Karpas-422 (cell line): ENCODE results near the gene PATZ1. TPM values are rescaled to one million over a fixed set of nuclear protein-coding genes. Genes with fewer than 3 reads are reported as not detected.
A peak's percentile ranks its signal among the peaks of the same experiment; 100 is the strongest.

Source experiments
- DNase-seq: peaks from one replicate; pipeline ENCODE4 v3.0.0-alpha.2; 2015
- H2AFZ ChIP-seq: fragments of 200-600 bp; sonication (generic); 2 replicates; pipeline ENCODE4 v1.6.1; 2014; ENCODE audit warnings: antibody characterized with exemption, low read length, mixed read lengths
- H3K27ac ChIP-seq: fragments of 200-600 bp; sonication (generic); 2 replicates; pipeline ENCODE4 v1.5.1; 2014; ENCODE audit warnings: mild to moderate bottlenecking, low read length, moderate library complexity
- H3K27me3 ChIP-seq: fragments of 200-600 bp; sonication (generic); 2 replicates; pipeline ENCODE4 v1.6.1; 2014; ENCODE audit warnings: low read length, mixed read lengths
- H3K36me3 ChIP-seq: fragments of 200-600 bp; sonication (generic); 2 replicates; pipeline ENCODE4 v1.6.1; 2014; ENCODE audit warnings: low read length, mixed read lengths; ENCODE audit not compliant: insufficient read depth
- H3K4me1 ChIP-seq: fragments of 200-600 bp; sonication (generic); 2 replicates; pipeline ENCODE4 v1.6.1; 2014; ENCODE audit warnings: mild to moderate bottlenecking, low read length, mixed read lengths
- H3K4me2 ChIP-seq: fragments of 200-600 bp; sonication (generic); 2 replicates; pipeline ENCODE4 v1.6.1; 2014; ENCODE audit warnings: low read length, low read depth, mild to moderate bottlenecking; ENCODE audit not compliant: poor library complexity, severe bottlenecking
- H3K4me3 ChIP-seq: fragments of 200-600 bp; sonication (generic); 2 replicates; pipeline ENCODE4 v1.5.1; 2014; ENCODE audit warnings: mild to moderate bottlenecking, antibody characterized with exemption, low read length, mixed read lengths
- H3K79me2 ChIP-seq: fragments of 200-600 bp; sonication (generic); 2 replicates; pipeline ENCODE4 v1.6.1; 2014; ENCODE audit warnings: mild to moderate bottlenecking, low read length, mixed read lengths
- H3K9ac ChIP-seq: fragments of 200-600 bp; sonication (generic); 2 replicates; pipeline ENCODE4 v1.6.0; 2014; ENCODE audit warnings: low read length
- H3K9me2 ChIP-seq: fragments of 200-600 bp; sonication (generic), shearing (Covaris generic); replicated peaks from 2 replicates; pipeline ENCODE4 v1.6.0; 2014; ENCODE audit warnings: mild to moderate bottlenecking, low read length, moderate library complexity; ENCODE audit not compliant: insufficient read depth
- H3K9me3 ChIP-seq: fragments of 300-700, 200-600 bp; sonication (generic); 2 replicates; pipeline ENCODE4 v1.6.1; 2014; ENCODE audit warnings: low read length, mixed read lengths
- H4K20me1 ChIP-seq: fragments of 200-600 bp; sonication (generic); 2 replicates; pipeline ENCODE4 v1.6.1; 2014; ENCODE audit warnings: mild to moderate bottlenecking, antibody characterized with exemption, low read length, low read depth; ENCODE audit not compliant: insufficient read depth
- total RNA-seq: library from RNA; depleted of rRNA; stranded (reverse); fragments of >200 nt; shearing (Covaris generic); gene quantifications from 2 replicates; pipeline ENCODE4 v1.2.3, GENCODE V29; 2014; ENCODE audit warnings: low replicate concordance

PATZ1 gene
- total RNA-seq, 1 experiment from 2014 or later, result 65.4 TPM

GRCh38 chr22:31287818-31288495, 58.2 kb downstream of the PATZ1 start:
- Histone ChIP-seq H3K4me2 (peak overlapping the region; percentile 84), H3K9ac (peak overlapping the region; percentile 65), H3K9me2 (no peaks in the 10 kb centered on the region), H3K27ac (peak overlapping the region; percentile 88), H3K27me3 (no peaks in the 10 kb centered on the region), H3K4me1 (peaks cover 81% of the 10 kb centered on the region), H2AFZ (no peak overlapping the region), H4K20me1 (no peaks in the 10 kb centered on the region), H3K9me3 (no peaks in the 10 kb centered on the region), H3K79me2 (no peaks in the 10 kb centered on the region), H3K36me3 (no peaks in the 10 kb centered on the region), H3K4me3 (peak overlapping the region; percentile 87)
- DNase-seq, result peak; percentile 72

- Histone ChIP-seq H3K36me3 (no peaks in the 10 kb centered on the region), H3K4me3 (no peak overlapping the region), H3K4me2 (no peak overlapping the region)
Measured at GRCh38 chr22:31286360-31287255, 59.5 kb downstream of the PATZ1 start.

GRCh38 chr22:31284281-31285155, 61.6 kb downstream of the PATZ1 start:
- peaks cover 51% of the 10 kb centered on the region for H3K4me1 ChIP-seq
- peak overlapping the region; percentile 56 for H3K27ac ChIP-seq
- no peaks in the 10 kb centered on the region for H3K27me3 ChIP-seq
- H3K36me3 ChIP-seq, result peaks cover 5% of the 10 kb centered on the region; the same call in 1 of the 2 replicates
- no peaks in the 10 kb centered on the region for H3K9me3 ChIP-seq
- H3K4me3 ChIP-seq, result no peak overlapping the region
- no peaks in the 10 kb centered on the region for H3K9me2 ChIP-seq
- no peaks in the 10 kb centered on the region for H3K79me2 ChIP-seq
- H3K9ac ChIP-seq, result peak overlapping the region; percentile 16; the same call in 1 of the 2 replicates
- no peaks in the 10 kb centered on the region for H4K20me1 ChIP-seq
- peak overlapping the region; percentile 12 for H3K4me2 ChIP-seq
- no peak for DNase-seq
- no peak overlapping the region for H2AFZ ChIP-seq

More at GRCh38 chr22:31286360-31287255, 59.5 kb downstream of the PATZ1 start:
- no peaks in the 10 kb centered on the region for H4K20me1 ChIP-seq
- H3K4me1 ChIP-seq, result peaks cover 67% of the 10 kb centered on the region
- DNase-seq, result no peak
- peak overlapping the region; percentile 56 for H3K27ac ChIP-seq
- no peak overlapping the region for H3K9ac ChIP-seq
- no peaks in the 10 kb centered on the region for H3K9me2 ChIP-seq
- H3K27me3 ChIP-seq, result no peaks in the 10 kb centered on the region
- H3K9me3 ChIP-seq, result no peaks in the 10 kb centered on the region
- no peaks in the 10 kb centered on the region for H3K79me2 ChIP-seq
- H2AFZ ChIP-seq, result no peak overlapping the region

DNA sequence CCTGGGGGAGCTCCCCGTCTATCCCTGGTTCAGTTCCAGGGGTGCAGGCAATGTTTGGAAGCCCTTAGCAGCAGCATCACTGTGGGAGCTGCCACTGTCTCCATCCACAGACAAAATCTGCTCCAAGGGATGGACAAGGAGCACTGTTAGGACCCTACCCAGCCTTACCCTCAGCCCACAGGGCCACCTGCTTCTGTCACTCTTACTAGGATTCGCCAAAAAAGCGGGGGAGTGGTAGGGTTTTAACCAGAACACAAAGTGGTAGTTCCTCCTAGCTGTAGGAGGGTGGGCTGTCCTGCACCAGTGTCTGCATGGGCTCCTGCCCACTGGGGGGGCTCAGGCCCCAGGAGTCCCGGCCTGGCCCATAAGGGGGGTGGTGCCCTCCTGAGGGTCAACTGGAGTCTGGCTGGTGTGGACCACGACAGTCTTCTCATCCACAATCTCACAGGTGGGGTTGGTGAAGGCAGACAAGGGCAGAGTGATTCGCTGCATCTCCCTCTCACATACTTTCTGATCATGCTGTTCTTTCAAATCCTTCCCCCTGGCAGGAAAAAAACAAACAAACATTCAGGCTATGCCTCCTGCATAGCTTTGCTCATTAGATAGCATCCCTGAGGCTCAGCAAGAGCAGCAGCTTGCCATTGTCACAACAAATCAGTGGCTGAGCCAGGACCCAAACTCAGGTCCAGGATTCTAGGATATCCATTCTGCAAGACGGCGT, 63.2 kb downstream of the PATZ1 start:
- H3K4me1 ChIP-seq, result peaks cover 35% of the 10 kb centered on the region
- no peak for DNase-seq
- H3K4me2 ChIP-seq, result no peak overlapping the region

DNA sequence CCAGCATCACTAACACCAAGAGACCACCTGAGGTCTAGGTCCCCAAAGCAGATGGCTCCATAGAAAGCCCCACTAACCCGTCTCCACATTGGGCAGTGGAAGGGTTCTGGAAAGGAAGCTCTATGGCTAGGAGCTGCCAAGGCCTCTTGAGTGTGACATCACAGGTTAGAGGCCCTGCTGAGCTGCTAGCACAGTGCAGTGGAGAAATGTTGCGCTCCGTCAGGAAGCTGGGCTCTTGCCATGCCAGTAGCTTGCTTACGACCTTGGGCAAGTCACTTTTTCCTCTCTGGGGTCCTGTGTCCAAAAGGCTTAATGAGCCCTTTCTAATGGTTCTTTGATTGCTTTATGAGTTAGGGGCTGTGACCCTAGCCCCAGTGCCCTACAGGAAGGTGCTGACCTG, 64.4 kb downstream of the PATZ1 start:
- Histone ChIP-seq H3K9me2 (no peaks in the 10 kb centered on the region), H2AFZ (no peak overlapping the region), H3K9me3 (no peaks in the 10 kb centered on the region), H3K9ac (no peak overlapping the region), H4K20me1 (no peaks in the 10 kb centered on the region), H3K4me1 (peaks cover 29% of the 10 kb centered on the region), H3K27ac (no peak overlapping the region), H3K27me3 (no peaks in the 10 kb centered on the region), H3K79me2 (no peaks in the 10 kb centered on the region), H3K4me3 (no peak overlapping the region), H3K36me3 (peaks cover 15% of the 10 kb centered on the region), H3K4me2 (no peak overlapping the region)
- DNase-seq, result no peak

More for the DNA sequence above, 63.2 kb downstream of the PATZ1 start:
- no peaks in the 10 kb centered on the region for H3K79me2 ChIP-seq
- no peak overlapping the region for H3K9ac ChIP-seq
- H3K36me3 ChIP-seq, result peaks cover 15% of the 10 kb centered on the region
- H3K9me2 ChIP-seq, result no peaks in the 10 kb centered on the region
- H2AFZ ChIP-seq, result no peak overlapping the region
- no peak overlapping the region for H3K27ac ChIP-seq
- no peak overlapping the region for H3K4me3 ChIP-seq
- H3K27me3 ChIP-seq, result no peaks in the 10 kb centered on the region
- H4K20me1 ChIP-seq, result no peaks in the 10 kb centered on the region
- no peaks in the 10 kb centered on the region for H3K9me3 ChIP-seq

DNA sequence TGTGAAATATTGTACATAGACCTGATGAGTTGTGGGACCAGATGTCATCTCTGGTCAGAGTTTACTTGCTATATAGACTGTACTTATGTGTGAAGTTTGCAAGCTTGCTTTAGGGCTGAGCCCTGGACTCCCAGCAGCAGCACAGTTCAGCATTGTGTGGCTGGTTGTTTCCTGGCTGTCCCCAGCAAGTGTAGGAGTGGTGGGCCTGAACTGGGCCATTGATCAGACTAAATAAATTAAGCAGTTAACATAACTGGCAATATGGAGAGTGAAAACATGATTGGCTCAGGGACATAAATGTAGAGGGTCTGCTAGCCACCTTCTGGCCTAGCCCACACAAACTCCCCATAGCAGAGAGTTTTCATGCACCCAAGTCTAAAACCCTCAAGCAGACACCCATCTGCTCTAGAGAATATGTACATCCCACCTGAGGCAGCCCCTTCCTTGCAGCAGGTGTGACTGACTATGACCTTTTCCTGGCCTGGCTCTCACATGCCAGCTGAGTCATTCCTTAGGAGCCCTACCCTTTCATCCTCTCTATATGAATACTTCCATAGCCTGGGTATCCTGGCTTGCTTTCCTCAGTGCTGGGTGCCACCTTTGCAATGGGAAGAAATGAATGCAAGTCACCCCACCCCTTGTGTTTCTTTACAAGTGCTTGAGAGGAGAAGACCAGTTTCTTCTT, 66.2 kb downstream of the PATZ1 start:
- Histone ChIP-seq H3K9me3 (no peaks in the 10 kb centered on the region), H3K9me2 (no peaks in the 10 kb centered on the region), H2AFZ (no peak overlapping the region), H3K4me2 (no peak overlapping the region), H3K79me2 (no peaks in the 10 kb centered on the region), H3K4me3 (no peak overlapping the region), H3K4me1 (peaks cover 11% of the 10 kb centered on the region), H3K36me3 (peaks cover 19% of the 10 kb centered on the region), H3K27me3 (no peaks in the 10 kb centered on the region), H4K20me1 (no peaks in the 10 kb centered on the region), H3K27ac (no peak overlapping the region), H3K9ac (no peak overlapping the region)
- no peak for DNase-seq

DNA sequence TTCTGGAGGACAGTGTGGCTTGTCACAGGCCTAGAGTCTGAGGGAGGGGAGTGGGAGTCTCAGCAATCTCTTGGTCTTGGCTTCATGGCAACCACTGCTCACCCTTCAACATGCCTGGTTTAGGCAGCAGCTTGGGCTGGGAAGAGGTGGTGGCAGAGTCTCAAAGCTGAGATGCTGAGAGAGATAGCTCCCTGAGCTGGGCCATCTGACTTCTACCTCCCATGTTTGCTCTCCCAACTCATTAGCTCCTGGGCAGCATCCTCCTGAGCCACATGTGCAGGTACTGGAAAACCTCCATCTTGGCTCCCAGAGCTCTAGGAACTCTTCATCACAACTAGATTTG, 66.8 kb downstream of the PATZ1 start:
- H3K4me1 ChIP-seq, result peaks cover 4% of the 10 kb centered on the region
- no peak overlapping the region for H2AFZ ChIP-seq
- no peak overlapping the region for H3K4me2 ChIP-seq
- peaks cover 19% of the 10 kb centered on the region for H3K36me3 ChIP-seq
- DNase-seq, result no peak
- H4K20me1 ChIP-seq, result no peaks in the 10 kb centered on the region
- H3K9me3 ChIP-seq, result no peaks in the 10 kb centered on the region
- H3K9me2 ChIP-seq, result no peaks in the 10 kb centered on the region
- H3K27me3 ChIP-seq, result no peaks in the 10 kb centered on the region
- H3K9ac ChIP-seq, result no peak overlapping the region
- no peak overlapping the region for H3K27ac ChIP-seq
- no peak overlapping the region for H3K4me3 ChIP-seq
- H3K79me2 ChIP-seq, result no peaks in the 10 kb centered on the region
